GM23338 (cell line): ENCODE results near the gene UAP1. TPM values are rescaled to one million over a fixed set of nuclear protein-coding genes. Genes with fewer than 3 reads are reported as not detected.

Experiments used
- ATAC-seq: fragments of 200-7000 bp; cut with Tn5 transposase; 3 replicates; pipeline ENCODE4 v1.9.1; 2020
- DNase-seq: peaks from one replicate; pipeline ENCODE4 v3.0.0-alpha.2; 2015; ENCODE audit warnings: low spot score
- H2AFZ ChIP-seq: fragments of 200-600 bp; sonication (generic); 2 replicates; pipeline ENCODE4 v1.8.0; 2016; ENCODE audit warnings: antibody characterized with exemption, mild to moderate bottlenecking, moderate library complexity
- H3F3A ChIP-seq: fragments of 200-600 bp; sonication (generic); replicated peaks from 2 replicates; pipeline ENCODE4 v1.8.0; 2017; ENCODE audit warnings: antibody characterized with exemption, mixed run types, low read depth
- H3K27ac ChIP-seq: fragments of 200-600 bp; sonication (generic); 2 replicates; pipeline ENCODE4 v1.6.1; 2016; ENCODE audit warnings: low read depth
- H3K27me3 ChIP-seq: fragments of 200-600 bp; sonication (generic); 2 replicates; pipeline ENCODE4 v1.8.0; 2016; ENCODE audit warnings: mild to moderate bottlenecking, mixed run types, moderate library complexity; ENCODE audit not compliant: insufficient read depth
- H3K36me3 ChIP-seq: fragments of 200-600 bp; sonication (generic); 2 replicates; pipeline ENCODE4 v1.8.0; 2016; ENCODE audit warnings: mild to moderate bottlenecking; ENCODE audit not compliant: insufficient read depth
- H3K4me1 ChIP-seq: fragments of 200-600 bp; sonication (generic); 2 replicates; pipeline ENCODE4 v1.8.0; 2016; ENCODE audit warnings: mild to moderate bottlenecking, moderate library complexity; ENCODE audit not compliant: insufficient read depth
- H3K4me2 ChIP-seq: fragments of 200-600 bp; sonication (generic); 2 replicates; pipeline ENCODE4 v1.7.1; 2017; ENCODE audit warnings: mixed run types
- H3K4me3 ChIP-seq: fragments of 200-600 bp; sonication (generic); 2 replicates; pipeline ENCODE4 v1.6.1; 2016; ENCODE audit warnings: mixed run types
- H3K79me2 ChIP-seq: fragments of 200-600 bp; sonication (generic); replicated peaks from 2 replicates; pipeline ENCODE4 v1.8.0; 2017; ENCODE audit warnings: mild to moderate bottlenecking; ENCODE audit not compliant: insufficient read depth
- H3K9me2 ChIP-seq: fragments of 200-600 bp; sonication (generic); 2 replicates; pipeline ENCODE4 v1.8.0; 2017; ENCODE audit not compliant: insufficient read depth
- H4K20me1 ChIP-seq: fragments of 200-600 bp; sonication (generic); replicated peaks from 2 replicates; pipeline ENCODE4 v1.8.0; 2017; ENCODE audit warnings: mild to moderate bottlenecking; ENCODE audit not compliant: insufficient read depth
- H3K27ac Mint-ChIP-seq: 2 replicates; pipeline ENCODE4 v1.8.0; 2020; ENCODE audit warnings: inconsistent platforms, mild to moderate bottlenecking, moderate library complexity, mixed read lengths
- H3K27me3 Mint-ChIP-seq: 3 replicates; pipeline ENCODE4 v1.8.0; 2022; ENCODE audit warnings: low read depth, mild to moderate bottlenecking, moderate library complexity, mixed read lengths, inconsistent platforms; ENCODE audit not compliant: insufficient read depth, poor library complexity
- H3K36me3 Mint-ChIP-seq: 3 replicates; pipeline ENCODE4 v1.8.0; 2021; ENCODE audit warnings: low read depth, mild to moderate bottlenecking, inconsistent platforms, moderate library complexity, mixed read lengths
- H3K4me1 Mint-ChIP-seq: 3 replicates; pipeline ENCODE4 v1.8.0; 2020; ENCODE audit warnings: mild to moderate bottlenecking, inconsistent platforms, mixed read lengths
- H3K4me3 Mint-ChIP-seq: 3 replicates; pipeline ENCODE4 v1.8.0; 2021; ENCODE audit warnings: moderate library complexity, mild to moderate bottlenecking, inconsistent platforms, mixed read lengths
- H3K9me3 Mint-ChIP-seq: 3 replicates; pipeline ENCODE4 v1.8.0; 2020; ENCODE audit warnings: moderate library complexity, mild to moderate bottlenecking, inconsistent platforms, mixed read lengths
- CREB1 ChIP-seq: fragments of 250-450 bp; sonication (Bioruptor Pico); IDR thresholded peaks from 2 replicates; pipeline ENCODE4 v1.5.0; 2020; ENCODE audit warnings: low read depth, mild to moderate bottlenecking, moderate library complexity
- CTCF ChIP-seq, 2 experiments: fragments of 200-600 bp in 1 of 2; sonication (generic) in 1 of 2; conservative IDR thresholded peaks; 2 replicates each; pipeline versions ENCODE4 v1.5.1 to v1.6.1; 2016 to 2017; ENCODE audit warnings: antibody characterized with exemption in 2 of 2, low read depth in 2 of 2, mild to moderate bottlenecking in 2 of 2, moderate library complexity in 1 of 2
- NANOG ChIP-seq: IDR thresholded peaks from 2 replicates; pipeline ENCODE4 v1.6.1; 2016; ENCODE audit warnings: antibody characterized with exemption, borderline replicate concordance
- REST ChIP-seq: IDR thresholded peaks from one replicate; pipeline ENCODE4 v1.6.1; 2018; ENCODE audit warnings: antibody characterized with exemption; ENCODE audit not compliant: unreplicated experiment
- STAT1 ChIP-seq: IDR thresholded peaks from one replicate; pipeline ENCODE4 v1.6.1; 2016; ENCODE audit warnings: antibody characterized with exemption; ENCODE audit not compliant: unreplicated experiment
- ZNF331 ChIP-seq: fragments of 250-450 bp; sonication (Bioruptor Pico); IDR thresholded peaks from 2 replicates; pipeline ENCODE4 v1.5.0; 2020; ENCODE audit warnings: low read depth, mild to moderate bottlenecking, moderate library complexity
- ZNF462 ChIP-seq: fragments of 250-450 bp; sonication (Bioruptor Pico); IDR thresholded peaks from 2 replicates; pipeline ENCODE4 v1.5.0; 2020; ENCODE audit warnings: mild to moderate bottlenecking, moderate library complexity
- polyA plus RNA-seq: library from polyadenylated mRNA; unstranded; fragments of >200 nt; fragmentation: Nextera tagmentation; extraction: Ambion mirVana; gene quantifications from 2 replicates; pipeline ENCODE4 v1.2.1, GENCODE V29; 2016
- total RNA-seq: library from RNA; depleted of rRNA; stranded (reverse); fragments of >200 nt; shearing (Covaris generic); gene quantifications from 2 replicates; pipeline ENCODE4 v1.2.3, GENCODE V29; 2014

UAP1 gene
- total and polyA plus RNA-seq, 2 experiments from 2014 or later: 26.7 to 33.3 TPM

- no peak for TF ChIP-seq REST
- TF ChIP-seq CREB1 (CRISPR knock-in tag): no peak
- TF ChIP-seq ZNF331 (CRISPR knock-in tag): no peak
Observed at GRCh38 chr1:162587761-162588260, 26.3 kb downstream of the UAP1 start (continued).

GRCh38 chr1:162590101-162590500 is 28.6 kb downstream of the UAP1 start:
- Histone ChIP-seq H3K4me1 (no peaks in the 10 kb centered on the region), H3K27me3 (no peaks in the 10 kb centered on the region), H2AFZ (no peak overlapping the region), H3K4me2 (no peak overlapping the region), H3K9me2 (no peaks in the 10 kb centered on the region), H3K4me3 (no peak overlapping the region), H4K20me1 (0 out of 2 replicates have a peak, but pooled peaks cover 3% of the 10 kb centered on the region), H3K79me2 (no peaks in the 10 kb centered on the region), H3K36me3 (no peaks in the 10 kb centered on the region), H3F3A (no peaks in the 10 kb centered on the region), H3K27ac (no peak overlapping the region)
- no peak overlapping the region for H3K4me3 Mint-ChIP-seq
- H3K27me3 Mint-ChIP-seq: no peaks in the 10 kb centered on the region
- no peaks in the 10 kb centered on the region for H3K4me1 Mint-ChIP-seq
- TF ChIP-seq CTCF (conservative IDR thresholded peaks at IDR 0.05; ENCODE audit: low read depth in 2 of 2): no peak
- no peak for TF ChIP-seq NANOG
- no peak for TF ChIP-seq STAT1
- no peak for TF ChIP-seq ZNF331 (CRISPR knock-in tag)
- TF ChIP-seq CREB1 (CRISPR knock-in tag): no peak
- TF ChIP-seq ZNF462 (CRISPR knock-in tag): no peak
- no peaks in the 10 kb centered on the region for H3K9me3 Mint-ChIP-seq
- H3K36me3 Mint-ChIP-seq: peaks cover 6% of the 10 kb centered on the region; the same call in 2 of the 3 replicates
- ATAC-seq (no peak), DNase-seq (no peak)
- no peak overlapping the region for H3K27ac Mint-ChIP-seq
